Posterior cingulate gyrus (tissue), 11 donors: ENCODE results near the gene PLD3.

Source experiments
- DNase-seq, 10 donors: peaks; one replicate each; pipeline versions ENCODE4 v3.0.0 to v3.0.0-alpha.2; 2020 to 2021; ENCODE audit warnings: mixed read lengths in 3 of 10
- intact Hi-C: fragments of 100-400 bp; cut with DNase I; formaldehyde crosslinking; loops from one replicate; pipeline ENCODE4 v1.15.1; 2023

The PLD3 gene

GRCh38 chr19:40422748-40423566 is 74.5 kb downstream of the PLD3 start:
- intact Hi-C loops = loop anchor here (10.0 kb wide), 1 partner anchor 118 kb away; no protein-coding TSS in a partner anchor
- DNase-seq = no peak

GRCh38 chr19:40423938-40424337 is 75.4 kb downstream of the PLD3 start:
- DNase-seq = no peak
- intact Hi-C loops = loop anchor here (10.0 kb wide), 1 partner anchor 119 kb away; no protein-coding TSS in a partner anchor

- intact Hi-C loops = loop anchor here (10.0 kb wide), 1 partner anchor 120 kb away; no protein-coding TSS in a partner anchor
- DNase-seq = peak in 3 of 10 donors; percentile 57 to 78 (median 66)
These were observed 76.3 kb downstream of the PLD3 start for GRCh38 chr19:40424637-40425449.

- intact Hi-C loops = loop anchor here (1.0 to 10.0 kb wide), 2 partner anchors 18 to 121 kb away; no protein-coding TSS in a partner anchor
- DNase-seq = peak; percentile 100
These were observed 77.2 kb downstream of the PLD3 start, which contains the start of gene SERTAD1 for GRCh38 chr19:40425450-40426287. SERTAD1 (minus strand) TSS chr19:40425992; CDS start chr19:40423546, 2,446 bp downstream.
